Epithelial cell of prostate (primary cell): Measurements from ENCODE around the gene TADA2B.
"Not testable (repeated sequence)": the region's sequence is repeated elsewhere in the genome, so short reads cannot be mapped to it uniquely, and the experiment has no call there.

ENCODE experiments used
- DNase-seq: peaks from one replicate; pipeline ENCODE4 v3.0.0-alpha.2; 2011; ENCODE audit warnings: low read depth, low spot score
- H3K27ac ChIP-seq: fragments of 450-650 bp; 2 replicates; pipeline ENCODE4 v1.5.1; 2017; ENCODE audit warnings: mild to moderate bottlenecking

The TADA2B gene

GRCh38 chr4:7074426-7074825 is 31.3 kb downstream of the TADA2B start:
- no peak overlapping the region for H3K27ac ChIP-seq
- no peak for DNase-seq

- H3K27ac ChIP-seq = no peak overlapping the region
- DNase-seq = no peak
Observed at GRCh38 chr4:7075962-7076695, 33.0 kb downstream of the TADA2B start.

GRCh38 chr4:7076696-7077082 is 33.5 kb downstream of the TADA2B start:
- no peak overlapping the region for H3K27ac ChIP-seq
- DNase-seq = no peak

DNA sequence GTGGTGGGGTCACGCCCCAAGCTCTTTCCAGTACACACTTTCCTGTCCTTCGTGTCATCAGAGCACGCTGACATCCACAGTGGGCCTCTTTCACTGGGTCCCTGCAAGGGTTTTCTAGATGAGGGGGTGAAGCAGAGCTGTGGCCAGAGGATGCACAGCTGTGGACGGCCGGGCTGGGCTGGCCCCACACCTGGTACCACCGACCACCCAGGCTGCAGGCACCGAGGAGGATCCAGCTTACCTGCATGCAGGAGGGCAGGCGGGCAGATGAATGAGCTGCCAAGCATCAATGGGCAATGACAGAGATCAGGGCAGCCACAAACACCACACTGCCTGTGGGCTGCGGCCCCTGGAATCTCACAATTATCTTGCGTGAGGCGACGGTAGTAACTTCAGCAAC is 34.2 kb downstream of the TADA2B start:
- H3K27ac ChIP-seq = no peak overlapping the region
- no peak for DNase-seq

DNA sequence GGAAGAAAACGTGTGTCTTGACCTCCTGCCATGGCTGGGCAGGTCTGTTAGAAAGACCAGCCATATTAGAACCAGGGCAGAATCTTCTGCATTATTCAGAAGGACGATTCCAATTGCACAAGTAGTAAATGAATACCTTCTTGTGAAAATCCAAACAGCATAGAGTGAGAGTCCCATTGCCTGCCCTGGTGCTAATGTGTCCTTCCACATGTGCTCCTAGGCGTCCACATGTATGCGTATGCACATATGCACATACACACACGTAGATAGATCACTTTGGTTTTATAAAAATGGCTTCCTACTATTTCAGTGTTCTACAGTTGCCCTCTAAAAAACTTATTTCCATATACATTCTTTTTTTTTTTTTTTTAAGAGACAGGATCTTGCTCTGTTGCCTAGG is 34.9 kb downstream of the TADA2B start:
- no peak for DNase-seq
- no peak overlapping the region for H3K27ac ChIP-seq

DNA sequence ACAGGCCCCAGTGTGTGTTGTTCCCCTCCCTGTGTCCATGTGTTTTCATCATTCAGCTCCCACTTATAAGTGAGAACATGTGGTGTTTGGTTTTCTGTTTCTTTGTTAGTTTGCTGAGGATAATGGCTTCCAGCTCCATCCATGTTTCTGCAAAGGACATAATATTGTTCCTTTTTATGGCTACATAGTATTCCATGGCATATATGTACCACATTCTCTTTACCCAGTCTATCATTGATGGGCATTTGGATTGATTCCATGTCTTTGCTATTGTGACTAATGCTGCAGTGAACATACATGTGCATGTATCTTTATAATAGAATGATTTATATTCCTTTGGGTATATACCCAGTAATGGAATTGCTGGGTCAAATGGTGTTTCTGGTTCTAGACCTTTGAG is 36.3 kb downstream of the TADA2B start:
- H3K27ac ChIP-seq, DNase-seq: not testable (repeated sequence)

GRCh38 chr4:7079909-7080308 is 36.7 kb downstream of the TADA2B start:
- DNase-seq, H3K27ac ChIP-seq: not testable (repeated sequence)

DNA sequence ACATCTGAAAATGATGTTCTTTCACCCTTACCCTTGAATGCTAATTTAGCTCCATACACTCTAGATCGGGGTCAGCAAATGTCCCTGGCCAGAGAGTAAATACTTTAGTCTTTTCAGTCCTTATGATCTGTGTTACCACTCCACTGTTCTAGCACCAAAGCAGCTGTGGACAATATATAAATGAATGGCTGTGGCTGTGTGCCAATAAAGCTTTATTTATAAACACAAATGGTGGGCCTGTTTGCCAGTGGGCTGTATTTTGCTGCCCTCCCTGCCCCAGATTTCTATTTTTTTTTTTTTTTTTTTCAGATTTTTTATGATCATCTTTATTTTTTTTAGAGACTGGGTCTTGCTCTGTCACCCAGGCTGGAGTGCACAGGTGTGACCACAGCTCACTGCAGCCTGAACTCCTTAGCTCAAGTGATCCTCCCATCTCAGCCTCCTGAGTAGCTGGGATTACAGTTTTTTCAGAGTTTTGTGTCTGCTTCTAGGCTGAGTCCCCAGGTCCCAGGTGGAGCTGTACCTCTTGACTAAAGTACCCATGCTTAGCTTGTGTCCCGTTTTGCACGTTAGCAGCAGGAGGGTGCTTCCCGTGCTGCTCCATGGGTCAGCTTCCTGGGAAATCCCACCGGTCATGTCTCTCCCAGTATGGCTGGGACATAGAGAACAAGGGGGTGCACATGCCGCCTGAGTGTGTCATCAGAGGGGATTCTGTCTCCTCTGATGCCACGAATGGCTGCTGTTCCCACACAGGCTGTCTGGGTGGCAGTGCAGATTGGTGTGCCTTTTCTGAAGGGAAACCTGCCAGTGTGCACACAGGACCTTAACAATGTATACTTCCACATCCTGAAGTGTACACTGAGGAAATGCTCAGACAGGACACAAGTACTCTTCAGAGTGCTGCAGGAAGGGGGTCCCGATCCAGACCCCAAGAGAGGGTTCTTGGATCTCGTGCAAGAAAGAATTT is 40.7 kb downstream of the TADA2B start:
- no peak overlapping the region for H3K27ac ChIP-seq
- DNase-seq = no peak

DNA sequence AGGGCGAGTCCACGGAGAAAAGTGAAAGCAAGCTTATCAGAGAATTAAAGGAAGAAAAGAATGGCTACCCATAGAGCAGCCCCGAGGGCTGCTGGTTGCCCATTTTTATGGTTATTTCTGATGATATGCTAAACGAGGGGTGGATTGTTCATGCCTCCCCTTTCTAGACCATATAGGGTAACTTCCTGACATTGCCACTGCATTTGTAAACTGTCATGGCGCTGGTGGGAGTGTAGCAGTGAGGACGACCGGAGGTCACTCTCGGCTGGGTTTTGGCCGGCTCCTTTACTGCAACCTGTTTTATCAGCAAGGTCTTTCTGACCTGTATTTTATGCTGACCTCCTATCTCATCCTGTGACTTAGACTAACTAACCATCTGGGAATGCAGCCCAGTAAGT is 41.4 kb downstream of the TADA2B start:
- not testable (repeated sequence) for H3K27ac ChIP-seq

GRCh38 chr4:7086384-7086783 is 43.2 kb downstream of the TADA2B start:
- no peak for DNase-seq
- H3K27ac ChIP-seq = no peak overlapping the region

More for the DNA sequence above, 41.4 kb downstream of the TADA2B start:
- DNase-seq = not testable (repeated sequence)

- H3K27ac ChIP-seq = no peak overlapping the region
- no peak for DNase-seq
Observed at GRCh38 chr4:7087036-7087435, 43.9 kb downstream of the TADA2B start.

DNA sequence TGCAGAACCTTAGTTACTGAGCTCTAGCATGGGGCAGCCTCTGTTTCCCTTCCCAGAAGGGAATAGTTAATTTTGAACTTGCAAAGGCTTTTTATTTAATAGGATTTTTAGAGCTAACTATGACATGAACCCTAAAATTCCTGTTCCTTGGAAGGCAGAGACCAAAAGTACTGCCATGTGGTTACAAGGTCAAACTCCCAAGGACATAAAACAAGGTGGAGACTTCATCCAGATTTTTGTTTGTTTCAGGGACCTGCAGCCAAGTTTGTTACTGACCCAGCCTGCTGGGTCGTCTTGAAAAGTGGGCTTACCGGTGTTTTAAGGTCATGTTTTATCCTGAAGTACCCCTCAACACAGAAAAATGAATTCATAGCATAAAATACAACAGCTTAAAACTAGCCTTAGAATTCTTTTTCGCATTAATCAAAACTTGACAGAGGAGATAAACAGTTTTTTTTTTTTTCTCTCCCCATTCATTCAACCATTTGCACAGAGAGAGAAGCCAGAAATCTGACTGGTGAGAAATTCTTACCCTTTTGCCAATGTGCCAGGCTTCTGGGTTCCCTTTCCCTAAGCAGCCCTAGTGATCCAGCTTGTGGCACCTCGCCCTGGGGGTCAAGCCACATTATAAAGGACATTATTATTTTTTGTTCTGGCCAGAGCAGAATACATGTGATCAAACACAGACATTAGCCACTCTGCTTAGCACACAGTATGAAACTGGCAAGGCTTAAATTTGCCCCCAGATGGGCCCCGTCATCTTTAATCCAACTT is 46.2 kb downstream of the TADA2B start:
- DNase-seq = no peak
- H3K27ac ChIP-seq = no peak overlapping the region

DNA sequence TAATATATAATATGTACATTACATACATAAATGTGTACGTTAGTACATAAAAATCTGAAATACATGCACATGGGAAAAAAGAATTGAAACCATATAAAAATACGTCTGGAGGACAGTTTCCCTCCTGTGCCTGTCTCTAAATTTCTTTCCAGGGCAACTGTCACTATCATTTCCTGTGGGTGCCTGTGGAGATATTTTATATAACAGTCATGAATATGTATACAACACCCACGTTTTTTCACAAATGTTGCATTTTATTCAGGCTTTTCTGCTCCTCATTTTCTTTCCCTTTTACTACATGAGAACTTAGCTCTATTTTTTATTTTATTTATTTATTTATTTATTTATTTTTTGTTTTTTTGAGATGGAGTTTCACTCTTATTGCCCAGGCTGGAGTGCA is 48.9 kb downstream of the TADA2B start:
- H3K27ac ChIP-seq = no peak overlapping the region
- DNase-seq = no peak

GRCh38 chr4:7094916-7095315 is 51.7 kb downstream of the TADA2B start:
- no peak for DNase-seq
- H3K27ac ChIP-seq = no peak overlapping the region

DNA sequence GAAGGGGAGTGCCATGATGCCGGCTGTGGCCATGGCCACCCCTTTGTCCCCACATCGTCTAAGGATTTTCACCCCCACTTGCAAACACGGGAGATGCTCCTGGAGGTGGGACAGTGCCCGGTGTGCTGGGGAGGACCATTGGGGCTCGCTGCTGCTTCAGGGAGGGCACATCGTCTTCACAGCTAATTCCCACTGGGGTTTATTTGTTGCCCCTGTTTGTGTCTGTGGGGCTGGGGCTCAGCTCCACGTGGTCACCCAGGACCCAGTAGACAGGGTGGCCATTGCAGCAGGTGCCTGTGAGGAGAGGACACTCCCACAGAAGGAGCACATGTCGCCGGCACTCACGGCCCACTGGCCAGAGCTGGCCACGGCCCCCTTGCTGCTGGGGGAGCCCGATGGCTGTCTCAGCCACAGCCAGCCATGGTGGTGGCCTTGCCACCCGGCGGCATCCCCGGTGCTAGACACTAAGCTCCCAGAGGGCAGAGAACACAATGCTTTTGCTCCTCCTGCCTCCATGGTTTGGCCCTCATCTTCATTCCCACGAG is 52.5 kb downstream of the TADA2B start:
- DNase-seq = no peak
- H3K27ac ChIP-seq = no peak overlapping the region

DNA sequence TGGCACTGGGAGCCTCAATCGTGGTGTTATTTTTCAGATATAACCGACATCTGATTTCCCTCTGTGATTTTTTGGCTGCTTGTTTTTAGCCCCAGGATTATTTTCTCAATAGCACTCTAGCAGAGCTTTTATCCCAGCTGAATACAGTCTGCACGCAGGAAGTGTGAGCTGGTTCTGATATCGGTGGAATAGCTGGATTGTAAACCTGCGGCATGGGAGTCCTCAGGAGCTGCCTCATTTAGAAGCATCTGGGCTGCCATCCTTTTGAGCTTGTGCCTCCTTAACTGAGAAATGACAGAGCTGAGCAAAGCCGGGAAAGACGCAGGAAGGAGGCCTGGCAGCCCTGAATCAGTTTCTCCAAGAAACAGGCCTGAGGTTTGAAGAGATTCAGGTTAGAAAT is 53.1 kb downstream of the TADA2B start:
- DNase-seq = no peak
- H3K27ac ChIP-seq = no peak overlapping the region

- H3K27ac ChIP-seq = no peak overlapping the region
- DNase-seq = no peak
Observed at GRCh38 chr4:7101692-7102515, 58.7 kb downstream of the TADA2B start.

DNA sequence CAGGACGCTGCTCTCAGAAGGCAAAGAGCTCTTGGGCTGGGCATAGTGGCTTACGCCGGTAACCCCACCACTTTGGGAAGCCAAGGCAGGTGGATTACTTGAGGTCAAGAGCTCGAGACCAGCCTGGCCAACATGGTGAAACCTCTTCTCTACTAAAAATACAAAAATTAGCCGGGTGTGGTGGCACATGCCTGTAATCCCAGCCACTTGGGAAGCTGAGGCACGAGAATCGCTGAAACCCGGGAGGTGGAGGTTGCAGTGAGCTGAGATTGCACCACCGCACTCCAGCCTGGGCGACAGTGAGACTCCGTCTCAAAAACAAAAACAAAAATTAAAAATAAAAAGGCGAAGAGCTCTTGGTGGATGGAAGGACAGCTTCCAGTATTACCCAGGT is 59.3 kb downstream of the TADA2B start:
- not testable (repeated sequence) for DNase-seq, H3K27ac ChIP-seq

GRCh38 chr4:7103031-7103606 is 59.9 kb downstream of the TADA2B start:
- no peak for DNase-seq
- H3K27ac ChIP-seq = no peak overlapping the region
